Superior temporal gyrus (tissue), 1 donor: Measurements from ENCODE around the gene C3orf22.
"Not testable (repeated sequence)": the region's sequence is repeated elsewhere in the genome, so short reads cannot be mapped to it uniquely, and the experiment has no call there.

Source experiments
- DNase-seq: peaks from one replicate; pipeline ENCODE4 v3.0.0-alpha.2; 2016; ENCODE audit errors: extremely low spot score

Gene C3orf22

GRCh38 chr3:126542340-126543241 lies 16.1 kb downstream of the C3orf22 start:
- no peak for DNase-seq

DNA sequence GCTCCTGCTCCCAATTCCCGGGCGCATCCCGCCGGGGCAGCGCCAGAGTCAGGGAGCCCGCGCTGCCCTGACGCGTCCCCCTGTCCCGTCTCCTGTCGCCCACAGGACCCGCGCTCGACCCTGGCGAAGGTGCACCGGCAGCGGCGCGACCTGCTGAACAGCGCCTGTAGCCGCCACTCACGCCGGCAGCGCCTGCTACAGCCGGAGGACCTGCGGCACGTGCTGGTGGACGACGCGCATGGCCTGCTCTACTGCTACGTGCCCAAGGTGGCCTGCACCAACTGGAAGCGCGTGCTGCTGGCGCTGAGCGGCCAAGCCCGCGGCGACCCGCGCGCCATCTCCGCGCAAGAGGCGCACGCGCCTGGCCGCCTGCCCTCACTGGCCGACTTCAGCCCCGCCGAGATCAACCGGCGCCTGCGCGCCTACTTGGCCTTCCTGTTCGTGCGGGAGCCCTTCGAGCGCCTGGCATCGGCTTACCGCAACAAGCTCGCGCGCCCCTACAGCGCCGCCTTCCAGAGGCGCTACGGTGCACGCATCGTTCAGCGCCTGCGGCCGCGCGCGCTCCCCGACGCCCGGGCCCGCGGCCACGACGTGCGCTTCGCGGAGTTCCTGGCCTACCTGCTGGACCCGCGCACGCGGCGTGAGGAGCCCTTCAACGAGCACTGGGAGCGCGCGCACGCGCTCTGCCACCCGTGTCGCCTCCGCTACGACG lies 16.9 kb downstream of the C3orf22 start:
- DNase-seq, result no peak

DNA sequence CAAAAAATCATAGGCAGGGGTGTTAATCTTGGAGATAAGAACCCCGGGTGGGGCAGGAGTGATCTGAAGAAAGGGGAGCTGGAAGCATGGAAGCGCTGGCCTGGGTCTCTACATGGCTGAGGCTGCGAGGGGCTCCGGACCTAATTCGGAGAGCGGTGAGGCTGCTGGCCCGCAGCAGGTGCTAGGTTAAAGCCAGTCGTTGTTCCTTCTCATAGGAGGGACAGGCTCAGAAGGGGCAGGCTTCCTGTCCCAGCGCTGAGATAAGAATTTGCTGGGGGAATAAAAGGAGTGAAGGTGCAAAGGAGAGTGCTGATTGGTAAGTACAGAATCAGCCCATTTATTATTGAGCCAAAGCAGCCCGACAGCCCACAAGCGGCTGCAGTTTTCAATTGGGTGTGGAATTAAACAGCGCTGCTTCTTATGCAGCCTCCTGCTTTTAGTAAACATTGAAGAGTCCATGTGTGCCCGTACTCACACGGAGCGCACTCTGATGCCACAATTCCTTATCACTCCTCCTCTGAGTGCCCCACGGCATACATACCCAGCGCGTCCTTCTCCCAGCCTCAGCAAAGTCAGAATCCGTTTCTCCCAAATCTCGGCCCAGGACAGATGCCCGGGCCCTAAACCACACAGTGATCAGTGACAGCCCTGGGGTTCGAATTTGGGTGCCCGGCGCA lies 17.6 kb downstream of the C3orf22 start:
- DNase-seq, result no peak

GRCh38 chr3:126540342-126540849 lies 18.3 kb downstream of the C3orf22 start:
- no peak for DNase-seq

GRCh38 chr3:126539558-126540250 lies 19.0 kb downstream of the C3orf22 start:
- DNase-seq, result no peak

- no peak for DNase-seq
Observed at GRCh38 chr3:126538966-126539365, 19.8 kb downstream of the C3orf22 start.

GRCh38 chr3:126538316-126538715 lies 20.4 kb downstream of the C3orf22 start:
- DNase-seq, result no peak

DNA sequence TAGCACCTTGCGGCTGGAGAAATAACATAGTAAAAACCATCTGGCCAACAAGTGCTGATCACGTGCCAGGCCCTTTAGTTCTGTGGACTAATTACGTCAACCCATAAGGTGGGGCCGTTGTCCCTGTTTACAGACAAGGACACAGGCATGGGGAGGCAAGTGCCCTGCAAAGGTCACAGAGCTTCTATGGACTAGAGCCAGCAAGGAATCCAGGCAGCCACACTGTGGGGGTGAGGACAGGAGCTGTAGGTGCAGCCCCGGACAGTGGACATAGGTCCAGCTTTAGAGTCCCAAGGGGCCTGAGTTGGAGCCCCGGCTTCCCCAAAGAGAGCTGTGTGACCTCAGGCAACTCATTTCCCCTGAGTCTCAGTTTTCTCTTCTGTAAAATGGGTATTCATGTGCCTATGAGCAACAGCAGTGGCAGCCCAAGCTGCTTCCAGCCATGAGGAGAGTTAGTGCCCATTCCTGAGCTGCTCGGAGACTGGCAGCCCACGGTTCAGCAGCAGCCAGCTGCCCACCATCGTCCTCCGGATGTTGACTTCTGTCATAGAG lies 20.9 kb downstream of the C3orf22 start:
- DNase-seq, result no peak

GRCh38 chr3:126537116-126537729 lies 21.5 kb downstream of the C3orf22 start:
- no peak for DNase-seq

DNA sequence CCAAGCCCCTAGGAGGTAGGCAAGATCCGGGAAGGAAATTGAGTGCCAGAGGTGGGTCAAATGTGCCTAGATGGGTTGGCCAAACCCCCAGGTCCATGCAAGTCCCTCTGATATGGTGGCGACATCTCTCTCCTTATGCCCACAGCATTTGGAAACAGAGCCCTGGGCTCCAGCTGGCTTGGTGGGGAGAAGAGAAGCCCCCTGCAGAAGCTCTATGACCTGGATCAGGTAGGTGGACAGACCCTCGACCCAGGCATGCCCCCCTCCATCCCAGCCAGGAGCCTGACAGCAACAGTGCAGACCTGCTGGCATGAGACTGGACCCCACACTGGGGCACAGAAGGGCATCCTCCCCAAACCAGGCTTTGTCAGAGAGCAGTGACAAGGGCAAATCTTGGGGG lies 22.6 kb downstream of the C3orf22 start:
- DNase-seq, result no peak

- DNase-seq, result no peak
Observed at GRCh38 chr3:126535636-126536035, 23.1 kb downstream of the C3orf22 start.

- DNase-seq, result not testable (repeated sequence)
Observed at GRCh38 chr3:126534716-126535115, 24.0 kb downstream of the C3orf22 start.

GRCh38 chr3:126533506-126533905 lies 25.2 kb downstream of the C3orf22 start:
- no peak for DNase-seq

DNA sequence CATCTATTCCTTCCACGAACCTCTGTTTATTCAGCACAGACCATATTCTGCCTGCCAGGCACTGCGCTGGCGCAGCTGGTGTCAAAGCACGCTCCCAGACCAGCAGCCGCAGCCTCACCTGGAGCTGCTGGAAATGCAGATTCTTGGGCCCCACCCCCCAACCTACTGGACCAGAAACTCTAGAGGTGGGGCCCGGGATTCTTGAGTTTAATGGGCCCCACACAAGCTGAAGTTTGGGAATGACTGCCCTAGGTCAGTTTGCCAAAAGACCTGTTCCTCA lies 27.7 kb downstream of the C3orf22 start:
- no peak for DNase-seq

- DNase-seq, result no peak
Observed at GRCh38 chr3:126530171-126531050, 28.3 kb downstream of the C3orf22 start.

GRCh38 chr3:126529585-126530170 lies 29.1 kb downstream of the C3orf22 start:
- DNase-seq, result no peak

GRCh38 chr3:126528800-126529541 lies 29.8 kb downstream of the C3orf22 start:
- DNase-seq, result no peak

DNA sequence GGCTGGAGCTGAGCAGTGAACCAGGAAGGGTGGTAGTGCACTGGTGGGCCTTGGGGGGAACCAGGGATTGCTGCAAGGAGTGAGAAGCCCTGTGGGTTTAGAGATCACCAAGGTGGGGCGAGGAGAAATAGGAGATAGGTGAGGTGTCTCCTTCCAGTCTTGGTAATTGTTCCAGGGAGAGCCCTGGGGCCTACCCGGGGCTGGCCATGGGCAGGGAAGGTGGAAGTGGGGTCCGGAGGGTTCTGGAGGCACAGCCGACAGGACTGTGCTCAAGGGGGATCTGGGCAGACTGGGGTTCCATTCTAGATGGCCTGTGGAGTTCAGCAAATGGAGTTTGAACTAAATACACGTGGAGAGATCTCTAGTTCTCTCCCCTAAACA lies 30.3 kb downstream of the C3orf22 start:
- DNase-seq, result no peak
